GM18505 (cell line): ENCODE measurements around the gene LMAN1L.

Experiments
- ATAC-seq: cut with Tn5 transposase; IDR thresholded peaks from one replicate; pipeline ENCODE4 v1.9.1; 2021; ENCODE audit not compliant: unreplicated experiment
- POLR2A ChIP-seq: IDR thresholded peaks from 4 replicates; pipeline ENCODE4 v1.6.1; 2011; ENCODE audit warnings: borderline replicate concordance; ENCODE audit not compliant: insufficient read depth, insufficient read length; ENCODE audit errors: extremely low read depth

The LMAN1L gene

DNA sequence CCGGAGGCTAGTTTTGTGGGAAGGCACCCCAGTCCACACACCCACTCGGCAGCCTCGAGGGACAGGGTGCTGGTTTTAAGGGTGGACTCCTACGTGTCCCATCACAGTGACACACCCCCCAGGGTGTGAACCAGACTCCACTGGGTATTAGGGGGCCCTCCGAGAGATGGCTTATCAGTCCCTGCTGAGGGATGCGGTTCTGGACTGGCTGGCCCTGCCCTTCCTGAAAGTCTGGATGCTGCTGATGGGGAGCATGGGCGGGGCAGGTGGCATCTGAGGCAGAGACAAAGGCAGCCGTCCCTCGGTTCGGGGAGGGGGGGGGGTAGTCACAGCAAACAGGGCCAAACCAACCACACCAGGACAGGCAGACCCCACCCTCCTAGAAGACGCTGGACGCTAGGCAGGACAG, 31.3 kb downstream of the LMAN1L start:
- no peak for TF ChIP-seq POLR2A
- ATAC-seq, result no peak

DNA sequence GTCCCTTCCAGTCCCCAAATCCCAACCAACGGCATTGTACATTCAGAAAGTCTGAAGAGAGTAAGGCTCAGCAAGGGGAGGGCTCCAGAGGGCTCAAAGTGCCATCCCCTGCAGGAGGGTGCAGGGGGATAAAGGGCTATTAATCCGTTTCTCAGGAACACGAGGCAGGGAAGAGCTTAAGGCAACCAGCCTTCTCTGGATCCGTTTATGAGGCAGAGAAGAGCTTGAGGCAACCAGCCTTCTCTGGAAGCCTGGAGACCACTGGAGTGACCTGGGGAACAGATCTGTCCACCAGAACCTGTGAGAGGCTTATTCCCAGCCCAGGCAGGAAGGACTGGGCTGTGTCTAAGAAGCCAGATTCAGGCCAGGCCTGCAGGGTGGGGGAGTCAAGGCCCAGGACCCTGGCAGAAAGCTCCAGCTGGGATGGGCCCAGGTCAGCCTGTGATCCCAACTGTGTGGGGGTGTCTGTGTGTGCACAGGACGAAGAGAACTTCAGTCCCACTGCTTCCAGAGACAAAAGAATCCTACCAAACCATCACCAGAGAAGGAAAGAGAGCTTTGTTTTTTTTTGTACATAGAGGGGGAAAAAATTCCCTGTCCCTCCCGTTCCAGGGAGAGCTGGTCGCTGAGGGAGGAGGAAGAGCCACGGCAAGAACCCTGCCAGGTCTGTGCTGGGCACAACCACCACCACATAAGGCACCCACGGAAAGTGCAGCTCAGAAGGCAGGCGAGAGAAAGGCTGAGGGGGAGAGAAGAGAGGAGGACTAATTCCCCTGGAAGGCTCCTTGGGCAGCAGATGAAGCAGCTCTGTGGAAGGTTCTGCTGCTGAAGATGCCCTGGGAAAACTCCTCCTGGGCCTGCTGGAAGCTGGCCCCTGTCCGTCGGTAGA, 31.9 kb downstream of the LMAN1L start:
- no peak for ATAC-seq

DNA sequence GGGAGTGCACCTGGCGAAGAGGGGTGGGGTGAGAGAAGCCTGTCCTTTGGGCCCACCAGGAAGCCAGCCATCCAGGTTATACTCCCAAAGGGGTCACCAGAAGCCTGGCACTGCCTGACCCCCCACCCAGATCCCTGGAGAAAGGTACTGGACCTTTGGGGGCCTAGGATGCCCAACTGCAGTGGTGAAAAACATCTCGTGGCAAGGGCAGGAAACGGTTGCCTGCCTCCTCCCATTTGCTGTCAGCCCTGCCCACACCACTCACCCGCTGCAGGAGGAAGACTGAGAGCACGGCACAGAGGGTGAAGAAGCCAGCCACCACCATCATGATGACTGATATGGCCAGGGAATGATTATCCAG, 32.6 kb downstream of the LMAN1L start:
- TF ChIP-seq POLR2A, result no peak
- no peak for ATAC-seq

More for the DNA sequence above, 31.9 kb downstream of the LMAN1L start:
- TF ChIP-seq POLR2A, result no peak

DNA sequence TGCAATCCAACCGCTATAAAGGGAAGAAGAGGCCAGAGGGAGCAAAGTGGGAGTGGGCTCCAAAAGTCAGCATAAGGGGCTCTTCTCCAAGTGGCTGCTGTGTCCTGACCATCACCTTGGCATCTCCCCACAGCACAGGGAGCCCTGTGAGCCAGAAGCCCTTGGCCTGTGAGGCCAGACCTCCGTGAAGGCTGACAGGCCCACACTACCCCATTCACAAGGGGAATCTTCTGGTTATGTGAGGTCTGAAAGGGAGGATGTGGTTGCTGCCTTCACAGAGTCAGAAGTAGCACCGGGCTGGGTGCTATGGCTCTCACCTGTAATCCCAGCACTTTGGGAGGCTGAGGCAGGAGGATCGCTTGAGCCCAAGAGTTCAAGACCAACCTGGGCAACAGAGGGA, 32.9 kb downstream of the LMAN1L start:
- TF ChIP-seq POLR2A, result no peak
- no peak for ATAC-seq

DNA sequence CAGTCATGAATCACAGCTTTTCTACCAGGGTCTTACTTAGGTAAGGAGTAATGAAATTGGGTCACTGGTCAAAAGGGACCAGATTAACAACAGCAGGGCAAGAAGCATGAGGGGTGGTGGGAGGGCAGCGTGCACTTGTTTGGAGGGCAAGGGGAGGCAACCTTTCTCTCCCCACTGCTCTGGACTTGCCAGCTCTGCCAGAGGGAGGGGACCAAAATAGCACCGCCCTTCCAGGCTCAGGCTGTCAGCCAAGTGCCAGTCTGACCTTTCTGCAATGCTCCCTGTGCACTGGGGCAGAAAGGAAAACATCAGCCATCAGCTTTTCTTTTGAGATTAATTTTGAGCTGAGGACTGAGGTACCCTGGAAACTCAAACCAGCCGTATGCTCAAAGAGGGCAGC, 34.8 kb downstream of the LMAN1L start:
- no peak for TF ChIP-seq POLR2A

DNA sequence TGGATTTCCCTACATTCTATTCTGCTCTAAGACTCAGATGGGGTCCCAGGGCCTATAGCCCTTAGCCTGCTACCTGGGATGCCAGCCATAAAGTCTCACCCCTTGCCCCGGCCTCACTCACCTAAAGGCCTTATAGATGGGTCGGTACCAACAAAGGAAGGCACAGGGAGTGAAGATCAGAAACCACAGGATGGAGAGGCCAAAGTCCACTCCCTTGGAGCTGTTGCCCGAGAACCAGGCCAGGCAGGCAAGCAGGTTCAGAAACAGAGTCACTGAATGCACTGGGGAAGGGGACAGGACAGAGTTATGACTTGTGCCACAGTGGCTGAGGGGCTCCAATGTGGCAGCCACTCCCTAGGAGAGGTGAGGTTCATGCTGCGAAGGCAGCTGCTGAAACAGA, 37.8 kb downstream of the LMAN1L start:
- no peak for ATAC-seq
- no peak for TF ChIP-seq POLR2A

More for the DNA sequence above, 34.8 kb downstream of the LMAN1L start:
- ATAC-seq, result no peak

DNA sequence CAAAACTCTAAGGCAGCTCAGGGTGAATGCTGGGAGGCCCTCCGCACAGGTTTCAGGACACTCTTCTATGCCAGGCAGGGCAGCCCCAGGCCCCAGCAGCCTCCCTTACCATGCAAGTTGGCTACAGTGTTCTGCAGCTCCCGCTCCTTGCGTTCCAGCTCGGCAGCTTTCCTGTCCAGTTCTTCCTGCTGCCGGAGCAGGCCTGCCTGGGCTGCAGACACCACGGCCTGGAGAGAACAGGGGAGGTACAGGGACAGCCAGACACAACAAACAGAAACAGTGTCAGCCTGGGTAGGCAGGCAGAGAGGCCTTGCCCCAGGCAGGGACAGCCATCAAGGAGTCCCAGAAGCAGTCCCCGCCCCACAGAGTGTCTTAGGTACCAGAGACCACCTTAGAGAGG, 39.3 kb downstream of the LMAN1L start:
- no peak for ATAC-seq
- TF ChIP-seq POLR2A, result no peak

DNA sequence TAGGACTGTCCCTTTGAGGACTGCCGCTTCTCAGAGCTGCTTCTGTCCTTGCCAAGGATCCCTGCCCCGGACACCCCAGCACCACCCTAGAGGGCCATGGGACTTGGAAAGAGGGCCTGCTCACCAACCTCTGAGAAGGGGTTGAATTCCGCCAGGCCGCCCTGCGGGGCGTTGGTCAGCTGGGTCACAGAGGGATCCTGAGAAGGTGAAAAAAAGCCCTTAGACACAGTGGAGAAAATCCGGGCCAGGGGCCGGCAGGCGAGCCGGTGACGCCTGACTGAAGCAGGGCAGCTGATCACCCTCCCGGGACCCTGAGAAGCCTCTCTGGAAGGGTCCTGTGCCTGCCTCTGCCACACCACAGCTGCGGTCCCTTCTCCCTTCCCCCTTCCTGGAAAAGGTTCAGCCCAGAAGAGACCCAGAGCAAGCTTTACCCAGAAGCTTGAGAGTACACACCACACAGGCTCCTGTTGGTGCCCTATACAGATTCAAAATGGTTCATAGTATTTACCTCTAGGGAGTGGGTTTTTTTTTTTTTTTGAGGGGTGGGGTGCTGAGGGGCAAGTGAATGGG, 41.9 kb downstream of the LMAN1L start:
- ATAC-seq, result no peak
- no peak for TF ChIP-seq POLR2A

DNA sequence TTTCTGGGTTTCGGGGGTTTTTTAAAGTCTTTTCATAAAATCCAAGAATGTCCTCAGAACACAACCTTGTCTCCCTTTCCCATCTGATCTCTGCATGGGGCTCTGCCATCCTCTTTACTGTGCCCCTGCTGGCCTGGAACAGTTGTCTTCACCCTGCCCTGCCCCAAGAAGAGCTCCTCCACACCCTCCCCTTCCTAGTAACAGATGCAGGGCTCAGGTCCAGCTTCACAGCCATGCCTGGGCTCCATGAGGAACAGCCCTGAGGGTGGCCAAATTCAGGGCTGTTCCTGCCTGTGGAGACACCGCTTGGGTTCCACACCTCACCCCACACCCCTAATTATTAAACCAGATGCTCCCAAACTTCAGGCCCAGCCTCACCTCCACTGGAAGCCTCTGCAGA, 43.2 kb downstream of the LMAN1L start:
- ATAC-seq, result no peak
- TF ChIP-seq POLR2A, result no peak

DNA sequence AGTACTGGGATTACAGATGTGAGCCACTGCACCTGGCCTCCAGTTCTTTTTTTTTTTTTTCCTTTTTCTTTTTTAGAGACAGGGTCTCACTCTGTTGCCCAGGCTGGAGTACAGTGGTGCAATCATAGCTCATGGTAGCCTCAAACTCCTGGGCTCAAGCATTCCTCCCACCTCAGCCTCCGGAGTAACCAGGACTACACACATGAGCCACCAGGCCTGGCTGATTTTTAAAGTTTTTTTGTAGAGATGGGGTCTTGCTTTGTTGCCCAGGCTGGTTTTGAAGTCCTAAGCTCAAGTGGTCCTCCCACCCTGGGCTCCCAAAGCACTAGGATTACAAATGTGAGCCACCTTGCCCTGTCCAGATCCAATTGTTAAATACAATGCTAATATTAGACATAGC, 43.9 kb downstream of the LMAN1L start:
- no peak for TF ChIP-seq POLR2A
- no peak for ATAC-seq

DNA sequence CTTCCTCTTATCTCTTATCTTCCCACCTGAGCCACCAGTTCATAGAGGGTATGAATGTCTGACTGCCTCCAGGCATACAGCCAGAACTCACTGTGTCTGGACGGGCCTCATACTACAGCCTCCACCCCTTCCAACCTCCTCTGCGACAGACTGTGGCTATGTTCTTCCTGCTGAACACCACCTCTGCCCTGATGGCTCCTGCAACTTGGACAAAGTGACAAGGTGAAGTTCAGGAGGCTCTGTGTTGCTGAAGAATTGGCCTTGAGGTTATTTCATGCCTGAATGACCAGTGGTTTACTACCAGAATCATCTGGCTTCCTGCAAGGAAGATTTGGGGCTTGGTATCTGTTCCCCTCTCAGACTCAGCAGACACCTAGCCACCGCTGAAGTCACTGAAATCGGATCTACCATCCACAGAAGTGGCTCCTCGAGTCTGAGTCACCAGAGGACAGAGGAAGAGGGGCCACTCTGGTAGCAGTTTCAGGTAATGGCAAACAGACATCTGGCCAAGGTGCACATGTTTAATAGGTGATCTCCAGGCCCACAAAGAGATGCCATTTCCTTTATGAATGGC, 44.5 kb downstream of the LMAN1L start:
- peak; percentile 56 for ATAC-seq
- no peak for TF ChIP-seq POLR2A

DNA sequence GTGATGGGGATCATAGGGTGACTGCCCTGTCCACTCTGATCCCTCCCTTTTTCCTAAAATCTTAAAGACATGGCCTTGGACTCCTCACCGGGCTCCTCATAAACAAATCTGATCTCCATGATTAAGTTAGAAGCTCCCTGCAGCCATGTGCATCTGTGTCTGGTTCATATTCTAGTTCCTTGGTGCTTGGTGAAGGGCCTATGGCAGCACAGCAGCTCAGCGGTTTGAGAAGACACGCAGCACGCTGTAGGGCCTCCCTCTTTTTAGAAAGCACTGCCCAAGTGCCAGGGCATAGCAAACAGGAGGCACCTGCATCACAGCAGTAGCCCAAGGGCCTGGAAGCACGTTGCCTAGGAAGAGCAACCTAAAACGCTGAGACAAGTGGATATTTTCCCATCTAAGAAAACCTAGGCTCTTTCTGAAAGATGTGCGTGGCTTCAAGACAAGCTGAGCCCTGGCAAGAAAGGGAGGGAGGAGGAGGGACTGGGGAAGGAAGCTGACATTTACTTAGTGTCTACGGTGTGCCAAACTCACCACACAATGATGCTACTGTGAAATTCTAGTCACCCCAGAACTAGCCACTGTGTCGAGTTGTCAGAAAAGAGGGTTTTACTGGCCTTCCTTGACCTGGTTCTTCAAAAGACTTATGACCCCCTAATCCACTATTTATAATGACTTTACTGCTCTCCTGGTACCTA, 45.2 kb downstream of the LMAN1L start:
- ATAC-seq, result no peak
- no peak for TF ChIP-seq POLR2A

DNA sequence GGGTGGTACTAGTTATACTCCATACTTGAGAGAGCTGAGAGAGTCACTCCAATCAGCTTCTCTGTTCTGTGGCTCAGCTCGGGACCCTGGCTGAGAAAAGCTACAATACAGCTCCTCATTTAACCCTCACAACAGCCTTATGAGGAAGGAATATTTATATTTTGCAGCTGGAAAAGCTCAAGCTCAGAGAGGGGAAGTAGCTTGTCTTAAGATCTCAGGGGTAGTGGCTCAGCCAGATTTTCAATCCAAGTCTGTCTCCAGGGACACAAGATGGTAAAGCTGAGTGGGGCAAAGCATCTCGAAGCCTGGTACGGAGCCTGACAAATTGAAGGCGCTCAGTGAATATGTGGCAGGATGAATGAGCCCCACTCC, 45.7 kb downstream of the LMAN1L start:
- no peak for ATAC-seq
- no peak for TF ChIP-seq POLR2A
